Esophagus muscularis mucosa (tissue), 3 donors: ENCODE results near the gene SMTN.

Source experiments
- POLR2A ChIP-seq: fragments of 450-650 bp; IDR thresholded peaks from one replicate; pipeline ENCODE4 v1.6.1; 2017; ENCODE audit warnings: antibody characterized with exemption, moderate library complexity, mild to moderate bottlenecking, low read depth
- POLR2AphosphoS5 ChIP-seq, 2 donors: sonication (generic); formaldehyde crosslinking; IDR thresholded peaks; one replicate each; pipeline ENCODE4 v1.6.1; 2017; ENCODE audit warnings: antibody characterized with exemption in 2 of 2
- TF ChIP-seq, protein P1 (sequence below), 3 experiments: fragments of 200-600 bp in 2 of 3; fragments of 450-650 bp in 1 of 3; sonication (generic) in 2 of 3; IDR thresholded peaks; one replicate each; pipeline ENCODE4 v1.5.1; 2017 to 2019; ENCODE audit warnings: antibody characterized with exemption in 3 of 3, mild to moderate bottlenecking in 2 of 3, moderate library complexity in 1 of 3

DNA sequence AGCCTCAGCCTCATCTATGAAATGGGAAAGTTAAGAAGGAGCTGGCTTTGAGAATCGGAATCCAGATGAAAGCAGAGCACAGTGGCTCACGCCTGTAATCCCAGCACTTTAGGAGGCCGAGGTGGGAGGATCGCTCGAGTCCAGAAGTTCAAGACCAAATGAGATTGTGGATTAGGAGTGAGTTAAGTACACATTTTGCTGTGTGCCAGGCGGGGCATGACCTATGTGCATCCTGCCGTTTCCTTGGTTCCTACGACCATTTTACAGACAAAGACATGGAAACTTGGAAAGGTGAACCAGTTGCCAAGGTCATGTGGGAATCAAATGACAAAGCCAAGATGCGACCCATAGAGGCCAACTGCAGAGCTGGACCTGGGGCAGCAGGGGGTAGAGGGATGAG, 55.0 kb downstream of the SMTN start:
- TF ChIP-seq, protein P1, sequence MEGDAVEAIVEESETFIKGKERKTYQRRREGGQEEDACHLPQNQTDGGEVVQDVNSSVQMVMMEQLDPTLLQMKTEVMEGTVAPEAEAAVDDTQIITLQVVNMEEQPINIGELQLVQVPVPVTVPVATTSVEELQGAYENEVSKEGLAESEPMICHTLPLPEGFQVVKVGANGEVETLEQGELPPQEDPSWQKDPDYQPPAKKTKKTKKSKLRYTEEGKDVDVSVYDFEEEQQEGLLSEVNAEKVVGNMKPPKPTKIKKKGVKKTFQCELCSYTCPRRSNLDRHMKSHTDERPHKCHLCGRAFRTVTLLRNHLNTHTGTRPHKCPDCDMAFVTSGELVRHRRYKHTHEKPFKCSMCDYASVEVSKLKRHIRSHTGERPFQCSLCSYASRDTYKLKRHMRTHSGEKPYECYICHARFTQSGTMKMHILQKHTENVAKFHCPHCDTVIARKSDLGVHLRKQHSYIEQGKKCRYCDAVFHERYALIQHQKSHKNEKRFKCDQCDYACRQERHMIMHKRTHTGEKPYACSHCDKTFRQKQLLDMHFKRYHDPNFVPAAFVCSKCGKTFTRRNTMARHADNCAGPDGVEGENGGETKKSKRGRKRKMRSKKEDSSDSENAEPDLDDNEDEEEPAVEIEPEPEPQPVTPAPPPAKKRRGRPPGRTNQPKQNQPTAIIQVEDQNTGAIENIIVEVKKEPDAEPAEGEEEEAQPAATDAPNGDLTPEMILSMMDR (IDR thresholded peaks at IDR 0.05): no peak
- TF ChIP-seq POLR2A (no peak), POLR2AphosphoS5 (IDR thresholded peaks at IDR 0.05) (no peak)
